ENCODE results near the gene VAPA.

The VAPA gene

DNA sequence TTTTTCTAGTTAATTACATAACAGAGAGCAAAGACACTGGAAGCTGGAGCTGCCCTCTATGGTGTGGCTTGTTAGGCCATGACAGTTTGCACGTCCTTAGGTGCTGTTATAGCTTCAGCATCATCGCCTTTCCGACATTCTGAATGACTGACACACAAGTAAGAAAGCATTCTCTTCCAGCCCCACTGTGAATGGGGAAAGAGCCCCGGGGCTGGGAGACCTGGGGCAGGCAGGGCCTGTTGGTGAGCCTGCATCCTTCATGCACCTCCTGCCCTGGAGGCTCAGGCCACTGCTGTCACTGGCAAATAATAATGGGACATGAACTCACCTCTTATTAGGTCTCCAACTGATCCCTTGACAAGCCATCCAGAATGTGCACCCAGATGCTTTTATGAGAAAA, 71.8 kb downstream of the VAPA start:
- TF ChIP-seq EGR1 (IDR thresholded peaks at IDR 0.05) (no peak), CEBPB (IDR thresholded peaks at IDR 0.05) (no peak)

DNA sequence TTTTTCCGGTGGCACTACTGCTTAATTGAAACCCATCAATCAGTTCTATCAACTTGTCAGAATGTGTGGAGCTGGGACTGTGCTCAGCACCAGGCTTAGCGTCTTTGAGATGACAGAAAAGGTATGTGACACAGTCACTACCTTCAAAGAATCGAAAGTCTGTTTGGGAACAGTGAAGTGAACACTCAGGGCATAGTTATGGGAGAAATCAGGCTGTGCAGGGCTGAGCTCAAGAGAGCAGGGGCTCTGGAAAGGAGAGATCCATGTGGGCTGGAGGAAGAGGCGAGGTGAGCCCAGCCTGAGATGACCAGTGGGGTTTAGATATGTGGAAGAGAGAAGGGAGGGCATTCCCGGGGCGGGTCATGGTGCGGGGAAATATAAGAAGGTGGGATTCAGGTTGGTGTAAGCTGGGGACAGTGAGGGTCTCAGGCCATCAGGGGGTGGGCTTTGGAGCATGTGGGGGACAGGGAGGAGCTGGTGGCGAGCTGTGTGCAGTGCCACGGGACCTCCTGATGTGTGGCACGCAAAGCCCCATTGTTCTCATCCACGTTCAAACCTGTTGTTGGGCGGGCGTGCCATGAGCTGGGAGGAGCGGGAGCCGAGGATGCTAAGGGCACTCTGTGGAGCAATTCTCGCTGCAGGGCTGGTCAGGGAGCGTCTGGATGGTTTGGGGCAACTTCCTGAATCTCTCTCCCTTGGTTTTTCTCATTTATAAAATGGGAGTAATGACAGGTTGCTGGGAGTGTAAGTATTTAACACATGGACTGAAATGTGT, 72.5 kb downstream of the VAPA start:
- TF ChIP-seq TEAD4 (IDR thresholded peaks at IDR 0.05) (no peak), NFIC (IDR thresholded peaks at IDR 0.05) (no peak), EP300 (IDR thresholded peaks at IDR 0.05; ENCODE audit: borderline replicate concordance) (no peak), EGR1 (IDR thresholded peaks at IDR 0.05) (no peak), TCF12 (IDR thresholded peaks at IDR 0.05; ENCODE audit: low read depth) (no peak), FOXM1 (IDR thresholded peaks at IDR 0.05; ENCODE audit: borderline replicate concordance, low read depth) (no peak), ZBTB7A (IDR thresholded peaks at IDR 0.05; ENCODE audit: low read depth) (no peak), CEBPB (IDR thresholded peaks at IDR 0.05) (no peak)

DNA sequence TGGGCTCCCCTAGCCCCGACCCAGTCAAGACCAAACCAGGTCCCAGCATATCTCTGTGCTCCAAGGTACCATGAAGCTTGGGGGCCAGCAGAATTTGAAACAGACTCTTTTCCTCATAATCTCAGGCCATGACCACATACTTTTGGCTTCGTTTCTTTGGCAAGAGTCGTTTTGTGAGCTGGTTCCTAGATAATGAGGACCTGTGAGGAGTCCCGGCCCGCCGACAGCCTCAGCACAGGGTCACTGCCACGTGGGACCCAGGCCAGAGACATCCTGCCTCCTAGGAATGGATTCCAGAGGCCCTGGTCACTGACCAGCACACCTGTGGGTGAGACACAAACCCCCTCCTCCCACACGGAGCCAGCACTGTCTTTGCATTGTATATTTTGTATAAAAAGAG, 73.5 kb downstream of the VAPA start:
- TF ChIP-seq TCF12 (IDR thresholded peaks at IDR 0.05; ENCODE audit: low read depth), result no peak
- TF ChIP-seq CREB1 (IDR thresholded peaks at IDR 0.05; ENCODE audit: low read depth), result no peak
- TF ChIP-seq ZBTB7A (IDR thresholded peaks at IDR 0.05; ENCODE audit: low read depth), result no peak
- TF ChIP-seq, protein P1, sequence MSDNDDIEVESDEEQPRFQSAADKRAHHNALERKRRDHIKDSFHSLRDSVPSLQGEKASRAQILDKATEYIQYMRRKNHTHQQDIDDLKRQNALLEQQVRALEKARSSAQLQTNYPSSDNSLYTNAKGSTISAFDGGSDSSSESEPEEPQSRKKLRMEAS (IDR thresholded peaks at IDR 0.05), result no peak
- no peak for TF ChIP-seq TAF1 (IDR thresholded peaks at IDR 0.05; ENCODE audit: low read depth)
- no peak for TF ChIP-seq CEBPB (IDR thresholded peaks at IDR 0.05)
- TF ChIP-seq NFIC (IDR thresholded peaks at IDR 0.05), result no peak
- no peak for TF ChIP-seq YY1 (IDR thresholded peaks at IDR 0.05; ENCODE audit: low read depth)
- TF ChIP-seq TEAD4 (IDR thresholded peaks at IDR 0.05), result no peak
- TF ChIP-seq, protein P2, sequence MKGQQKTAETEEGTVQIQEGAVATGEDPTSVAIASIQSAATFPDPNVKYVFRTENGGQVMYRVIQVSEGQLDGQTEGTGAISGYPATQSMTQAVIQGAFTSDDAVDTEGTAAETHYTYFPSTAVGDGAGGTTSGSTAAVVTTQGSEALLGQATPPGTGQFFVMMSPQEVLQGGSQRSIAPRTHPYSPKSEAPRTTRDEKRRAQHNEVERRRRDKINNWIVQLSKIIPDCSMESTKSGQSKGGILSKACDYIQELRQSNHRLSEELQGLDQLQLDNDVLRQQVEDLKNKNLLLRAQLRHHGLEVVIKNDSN (IDR thresholded peaks at IDR 0.05), result no peak
- no peak for TF ChIP-seq EP300 (IDR thresholded peaks at IDR 0.05; ENCODE audit: borderline replicate concordance)
- no peak for TF ChIP-seq EGR1 (IDR thresholded peaks at IDR 0.05)
- no peak for TF ChIP-seq FOXM1 (IDR thresholded peaks at IDR 0.05; ENCODE audit: borderline replicate concordance, low read depth)
- TF ChIP-seq, protein P3, sequence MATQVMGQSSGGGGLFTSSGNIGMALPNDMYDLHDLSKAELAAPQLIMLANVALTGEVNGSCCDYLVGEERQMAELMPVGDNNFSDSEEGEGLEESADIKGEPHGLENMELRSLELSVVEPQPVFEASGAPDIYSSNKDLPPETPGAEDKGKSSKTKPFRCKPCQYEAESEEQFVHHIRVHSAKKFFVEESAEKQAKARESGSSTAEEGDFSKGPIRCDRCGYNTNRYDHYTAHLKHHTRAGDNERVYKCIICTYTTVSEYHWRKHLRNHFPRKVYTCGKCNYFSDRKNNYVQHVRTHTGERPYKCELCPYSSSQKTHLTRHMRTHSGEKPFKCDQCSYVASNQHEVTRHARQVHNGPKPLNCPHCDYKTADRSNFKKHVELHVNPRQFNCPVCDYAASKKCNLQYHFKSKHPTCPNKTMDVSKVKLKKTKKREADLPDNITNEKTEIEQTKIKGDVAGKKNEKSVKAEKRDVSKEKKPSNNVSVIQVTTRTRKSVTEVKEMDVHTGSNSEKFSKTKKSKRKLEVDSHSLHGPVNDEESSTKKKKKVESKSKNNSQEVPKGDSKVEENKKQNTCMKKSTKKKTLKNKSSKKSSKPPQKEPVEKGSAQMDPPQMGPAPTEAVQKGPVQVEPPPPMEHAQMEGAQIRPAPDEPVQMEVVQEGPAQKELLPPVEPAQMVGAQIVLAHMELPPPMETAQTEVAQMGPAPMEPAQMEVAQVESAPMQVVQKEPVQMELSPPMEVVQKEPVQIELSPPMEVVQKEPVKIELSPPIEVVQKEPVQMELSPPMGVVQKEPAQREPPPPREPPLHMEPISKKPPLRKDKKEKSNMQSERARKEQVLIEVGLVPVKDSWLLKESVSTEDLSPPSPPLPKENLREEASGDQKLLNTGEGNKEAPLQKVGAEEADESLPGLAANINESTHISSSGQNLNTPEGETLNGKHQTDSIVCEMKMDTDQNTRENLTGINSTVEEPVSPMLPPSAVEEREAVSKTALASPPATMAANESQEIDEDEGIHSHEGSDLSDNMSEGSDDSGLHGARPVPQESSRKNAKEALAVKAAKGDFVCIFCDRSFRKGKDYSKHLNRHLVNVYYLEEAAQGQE (IDR thresholded peaks at IDR 0.05; ENCODE audit: low read depth), result no peak

DNA sequence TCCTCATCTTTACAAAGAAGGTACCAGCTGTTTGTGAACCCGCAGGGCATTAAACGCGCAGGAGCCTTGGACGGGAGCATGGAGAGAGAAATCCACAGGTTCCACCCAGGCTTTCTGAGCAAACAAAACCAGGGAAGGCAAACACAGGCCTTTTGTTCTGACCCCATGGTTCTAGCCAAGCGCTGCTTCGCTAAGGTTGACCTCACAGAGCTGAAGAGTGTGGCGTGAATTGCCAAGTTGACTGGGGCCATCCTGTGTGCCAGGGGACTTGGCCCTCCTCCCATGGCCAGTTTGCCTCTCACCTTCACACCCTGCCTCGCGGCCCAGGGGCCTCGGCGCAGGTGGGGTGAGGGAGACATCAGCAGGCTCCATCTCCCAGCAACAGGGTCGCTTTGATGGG, 74.1 kb downstream of the VAPA start:
- TF ChIP-seq RAD21 (IDR thresholded peaks at IDR 0.05; ENCODE audit: low read depth) (no peak), EGR1 (IDR thresholded peaks at IDR 0.05) (no peak), CEBPB (IDR thresholded peaks at IDR 0.05) (no peak), YY1 (IDR thresholded peaks at IDR 0.05; ENCODE audit: low read depth) (no peak), EP300 (IDR thresholded peaks at IDR 0.05; ENCODE audit: borderline replicate concordance) (no peak), TAF1 (IDR thresholded peaks at IDR 0.05; ENCODE audit: low read depth) (no peak), TCF12 (IDR thresholded peaks at IDR 0.05; ENCODE audit: low read depth) (no peak), TEAD4 (IDR thresholded peaks at IDR 0.05) (no peak), CREB1 (IDR thresholded peaks at IDR 0.05; ENCODE audit: low read depth) (no peak)
- TF ChIP-seq, protein P2 (IDR thresholded peaks at IDR 0.05), result no peak
- TF ChIP-seq, protein P3 (IDR thresholded peaks at IDR 0.05; ENCODE audit: low read depth), result no peak

DNA sequence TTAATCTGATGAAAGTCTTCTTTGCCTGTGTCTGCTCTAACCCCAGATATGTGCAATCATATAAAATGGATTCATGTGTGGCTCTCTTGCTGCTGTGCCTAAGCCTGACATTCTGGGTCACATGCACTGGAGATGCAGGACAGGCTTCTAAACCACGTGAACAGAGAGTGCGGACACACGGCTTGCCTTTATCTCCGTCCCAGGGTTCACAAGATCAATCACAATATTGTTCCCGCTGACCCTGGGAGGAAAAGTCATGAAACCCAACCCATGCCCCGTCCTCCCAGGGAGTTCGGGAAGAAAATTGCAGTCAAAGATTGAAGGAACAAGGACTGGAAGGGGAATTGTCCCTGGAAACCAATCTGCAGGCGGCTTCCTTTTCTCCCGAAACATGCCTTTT, 74.8 kb downstream of the VAPA start:
- TF ChIP-seq YY1 (IDR thresholded peaks at IDR 0.05; ENCODE audit: low read depth) (no peak), EGR1 (IDR thresholded peaks at IDR 0.05) (no peak), TEAD4 (IDR thresholded peaks at IDR 0.05) (no peak), CEBPB (IDR thresholded peaks at IDR 0.05) (no peak), ZBTB7A (IDR thresholded peaks at IDR 0.05; ENCODE audit: low read depth) (no peak), RAD21 (IDR thresholded peaks at IDR 0.05; ENCODE audit: low read depth) (no peak), TAF1 (IDR thresholded peaks at IDR 0.05; ENCODE audit: low read depth) (no peak), CREB1 (IDR thresholded peaks at IDR 0.05; ENCODE audit: low read depth) (no peak), EP300 (IDR thresholded peaks at IDR 0.05; ENCODE audit: borderline replicate concordance) (no peak), TCF12 (IDR thresholded peaks at IDR 0.05; ENCODE audit: low read depth) (no peak), NFIC (IDR thresholded peaks at IDR 0.05) (no peak)
- TF ChIP-seq, protein P2 (IDR thresholded peaks at IDR 0.05), result no peak
- TF ChIP-seq, protein P3 (IDR thresholded peaks at IDR 0.05; ENCODE audit: low read depth), result no peak

Measured in Ishikawa (cell line).